ENCODE measurements around the gene NXPE2.

Gene NXPE2

GRCh38 chr11:114746013-114746412, 67.7 kb downstream of the NXPE2 start:
- DNase-seq, result no peak

All from activated effector memory CD4-positive, alpha-beta T cell treated with anti-CD3 and anti-CD28 coated beads, Interleukin-2, amount 50 U/mL, for 16 hours (primary cell).